HG02623 (cell line): ENCODE results near the gene ZNF727.
"Not testable (repeated sequence)": the region's sequence is repeated elsewhere in the genome, so short reads cannot be mapped to it uniquely, and the experiment has no call there.

ENCODE experiments used
- ATAC-seq: cut with Tn5 transposase; IDR thresholded peaks from one replicate; pipeline ENCODE4 v1.9.1; 2021; ENCODE audit warnings: moderate library complexity; ENCODE audit not compliant: unreplicated experiment

Gene ZNF727

DNA sequence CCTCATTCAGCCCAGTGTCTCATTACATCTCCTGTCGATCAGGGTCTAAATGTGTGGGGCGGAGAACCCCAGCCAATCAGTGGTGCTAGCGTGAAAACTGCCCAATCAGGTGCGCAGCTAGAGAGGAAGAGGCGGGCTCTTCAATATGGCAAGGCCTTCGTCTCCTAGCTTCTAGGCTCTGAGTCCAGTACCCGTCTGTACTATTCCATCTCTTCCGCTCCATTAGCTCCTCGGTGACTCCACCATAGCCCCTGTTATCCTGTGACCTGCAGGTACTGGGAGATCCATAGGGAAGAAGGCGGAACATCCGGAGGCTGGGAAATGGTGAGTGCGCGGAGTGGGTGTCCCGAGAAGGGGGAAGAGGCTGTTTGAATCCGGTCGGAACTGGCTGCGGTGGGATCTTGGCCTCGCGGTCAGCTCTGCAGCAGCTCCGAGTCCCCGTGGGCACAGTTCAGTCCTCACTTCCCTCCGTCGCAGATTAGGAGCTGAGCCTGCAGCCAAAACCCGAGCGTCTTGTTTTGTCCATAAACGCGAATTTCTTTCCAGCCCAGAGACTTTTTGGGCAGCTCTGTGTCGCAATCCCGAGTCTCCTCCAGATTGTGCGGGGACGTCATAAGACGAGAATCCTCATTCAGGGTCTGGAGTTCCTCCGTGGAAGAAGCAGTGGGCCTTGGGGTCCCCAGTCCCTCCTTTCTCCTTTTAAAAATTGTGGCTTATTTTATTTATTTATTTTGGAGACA lies at the start of gene ZNF727:
Gene ZNF727, plus strand, starts transcription at position 134 of the 740 bp plus-strand sequence. Its CDS starts 188 bp downstream, at position 322.
- ATAC-seq: no peak

DNA sequence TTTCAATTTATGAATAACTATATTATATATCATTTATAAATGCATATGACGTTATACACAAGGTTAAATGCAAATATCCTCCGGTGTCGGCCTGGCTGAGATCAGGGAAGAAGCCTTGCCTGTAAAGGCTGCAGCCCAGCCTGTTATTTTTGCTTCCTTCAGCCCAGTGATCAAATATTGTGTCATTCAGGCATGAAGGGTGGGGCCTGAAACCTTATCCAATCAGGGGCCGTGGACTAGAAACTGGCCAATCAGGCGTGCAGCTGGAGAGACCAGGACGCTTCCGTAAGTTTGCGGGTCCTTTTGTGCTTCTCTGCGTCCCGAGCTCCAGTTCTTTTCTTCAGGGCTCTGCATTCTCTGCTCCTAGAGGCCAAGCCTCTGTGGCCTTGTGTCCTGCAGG lies 46.7 kb upstream of the ZNF727 start, which contains the start of gene ZNF722:
Gene ZNF722, plus strand, starts transcription at position 301 of the 400 bp plus-strand sequence. CDS start 113 bp downstream, outside the sequence.
- no peak for ATAC-seq

DNA sequence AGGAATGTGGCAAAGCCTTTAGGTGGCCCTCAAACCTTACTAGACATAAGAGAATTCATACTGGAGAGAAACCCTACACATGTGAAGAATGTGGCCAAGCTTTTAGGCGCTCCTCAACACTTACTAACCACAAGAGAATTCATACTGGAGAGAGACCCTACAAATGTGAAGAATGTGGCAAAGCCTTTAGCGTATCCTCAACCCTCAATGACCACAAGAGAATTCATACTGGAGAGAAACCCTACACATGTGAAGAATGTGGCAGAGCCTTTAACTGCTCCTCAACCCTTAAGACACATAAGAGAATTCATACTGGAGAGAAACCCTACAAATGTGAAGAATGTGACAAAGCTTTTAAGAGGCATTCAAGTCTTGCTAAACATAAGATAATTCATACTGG lies 29.7 kb upstream of the ZNF727 start:
- ATAC-seq: not testable (repeated sequence)

DNA sequence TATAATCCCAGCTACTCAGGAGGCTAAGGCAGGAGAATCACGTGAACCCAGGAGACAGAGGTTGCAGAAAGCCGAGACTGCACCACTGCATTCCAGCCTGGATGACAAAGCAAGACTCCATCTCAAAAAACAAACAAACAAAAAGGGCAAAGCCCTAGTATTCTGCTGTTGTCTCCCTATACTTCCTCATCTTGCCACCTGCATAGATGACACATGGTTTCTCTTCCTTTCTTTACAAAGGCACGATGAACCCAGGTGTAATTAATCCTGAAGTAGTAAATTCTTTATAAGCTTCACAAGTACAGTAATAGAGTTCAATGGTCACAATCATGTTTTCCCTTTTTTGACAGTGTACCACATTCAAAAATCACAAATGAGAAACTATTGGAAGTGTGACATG lies 9.8 kb upstream of the ZNF727 start:
- no peak for ATAC-seq

DNA sequence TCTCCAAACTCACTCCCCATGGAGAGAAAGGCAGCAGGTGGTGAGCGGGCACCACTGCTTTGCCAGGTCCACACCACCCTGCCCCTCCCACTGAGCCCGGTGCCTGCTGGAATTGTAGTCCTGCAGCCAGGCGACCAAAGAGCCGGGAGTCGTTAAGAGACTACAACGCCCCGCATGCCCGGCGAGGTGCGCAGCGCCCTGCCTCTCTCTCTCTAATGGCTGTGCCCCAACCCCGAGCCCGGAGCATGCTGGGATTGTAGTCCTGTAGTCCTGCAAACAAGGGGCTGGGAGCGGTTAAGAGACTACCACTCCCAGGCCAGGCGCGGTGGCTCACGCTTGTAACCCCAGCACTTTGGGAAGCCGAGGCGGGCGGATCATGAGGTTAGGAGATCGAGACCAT lies 8.1 kb upstream of the ZNF727 start:
- no peak for ATAC-seq

DNA sequence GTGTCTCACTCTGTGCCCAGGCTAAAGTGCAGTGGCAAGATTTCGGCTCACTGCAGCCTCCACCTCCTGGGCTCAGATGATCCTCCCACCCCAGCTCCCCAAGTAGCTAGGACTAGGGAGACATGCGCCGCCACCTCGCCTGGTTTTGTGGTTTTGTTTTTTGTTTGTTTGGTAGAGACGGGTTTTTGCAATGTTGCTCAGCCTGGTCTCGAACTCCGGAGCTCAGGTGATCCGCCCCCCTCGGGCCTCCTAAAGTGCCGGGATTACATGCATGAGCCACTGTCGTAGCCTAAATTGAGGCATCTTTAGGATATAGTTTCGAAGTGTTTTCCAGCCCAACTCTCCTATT lies 781 bp downstream of the ZNF727 start:
- ATAC-seq: no peak

DNA sequence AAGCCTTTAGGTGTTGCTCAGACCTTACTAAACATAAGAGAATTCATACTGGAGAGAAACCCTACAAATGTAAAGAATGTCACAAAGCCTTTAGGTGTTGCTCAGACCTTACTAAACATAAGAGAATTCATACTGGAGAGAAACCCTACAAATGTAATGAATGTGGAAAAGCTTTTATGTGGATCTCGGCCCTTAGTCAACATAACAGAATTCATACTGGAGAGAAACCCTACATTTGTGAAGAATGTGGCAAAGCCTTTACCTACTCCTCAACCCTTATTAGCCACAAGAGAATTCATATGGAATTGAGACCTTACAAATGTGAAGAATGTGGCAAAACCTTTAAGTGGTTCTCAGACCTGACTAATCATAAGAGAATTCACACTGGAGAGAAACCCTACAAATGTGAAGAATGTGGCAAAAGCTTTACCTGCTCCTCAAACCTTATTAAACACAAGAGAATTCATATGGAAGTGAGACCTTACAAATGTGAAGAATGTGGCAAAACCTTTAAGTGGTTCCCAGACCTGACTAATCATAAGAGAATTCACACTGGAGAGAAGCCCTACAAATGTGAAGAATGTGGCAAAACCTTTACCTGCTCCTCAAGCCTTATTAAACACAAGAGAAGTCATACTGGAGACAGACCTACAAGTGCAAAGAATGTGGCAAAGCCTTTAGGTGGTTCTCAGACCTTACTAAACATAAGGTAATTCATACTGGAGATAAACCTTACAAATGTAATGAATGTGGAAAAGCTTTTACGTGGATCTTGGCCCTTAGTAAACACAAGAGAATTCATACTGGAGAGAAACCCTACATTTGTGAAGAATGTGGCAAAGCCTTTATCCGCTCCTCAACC lies 32.8 kb downstream of the ZNF727 start:
- ATAC-seq: not testable (repeated sequence)

DNA sequence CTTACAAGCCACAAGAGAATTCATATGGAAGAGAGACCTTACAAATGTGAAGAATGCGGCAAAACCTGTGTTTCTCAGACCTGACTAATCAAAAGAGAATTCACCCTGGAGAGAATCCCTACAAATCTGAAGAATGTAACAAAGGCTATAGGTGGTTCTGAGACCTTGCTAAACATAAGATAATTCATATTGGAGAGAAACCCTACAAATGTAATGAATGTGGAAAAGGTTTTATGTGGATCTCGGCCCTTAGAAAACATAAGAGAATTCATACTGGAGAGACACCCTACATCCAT lies 33.4 kb downstream of the ZNF727 start:
- ATAC-seq: no peak

DNA sequence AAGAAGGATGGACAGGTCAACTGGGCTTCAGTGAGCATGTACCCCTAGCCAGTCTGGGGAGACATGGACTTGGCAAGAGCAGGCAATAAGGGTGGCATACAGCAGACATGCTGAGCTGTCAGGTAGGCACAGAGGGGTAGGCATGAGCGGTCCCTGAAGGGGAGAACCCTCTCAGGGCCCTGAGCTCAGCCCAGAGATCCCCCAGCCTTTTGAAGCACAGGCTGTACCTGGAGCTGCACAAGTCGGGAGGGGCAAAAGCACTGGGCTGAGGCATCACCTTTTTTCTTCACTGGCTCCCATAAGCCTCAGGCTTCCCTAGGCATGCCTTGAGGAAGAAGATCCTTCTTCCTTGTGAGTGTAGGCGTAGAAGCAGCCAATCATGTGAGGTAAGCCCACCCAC lies 42.3 kb downstream of the ZNF727 start:
- no peak for ATAC-seq

DNA sequence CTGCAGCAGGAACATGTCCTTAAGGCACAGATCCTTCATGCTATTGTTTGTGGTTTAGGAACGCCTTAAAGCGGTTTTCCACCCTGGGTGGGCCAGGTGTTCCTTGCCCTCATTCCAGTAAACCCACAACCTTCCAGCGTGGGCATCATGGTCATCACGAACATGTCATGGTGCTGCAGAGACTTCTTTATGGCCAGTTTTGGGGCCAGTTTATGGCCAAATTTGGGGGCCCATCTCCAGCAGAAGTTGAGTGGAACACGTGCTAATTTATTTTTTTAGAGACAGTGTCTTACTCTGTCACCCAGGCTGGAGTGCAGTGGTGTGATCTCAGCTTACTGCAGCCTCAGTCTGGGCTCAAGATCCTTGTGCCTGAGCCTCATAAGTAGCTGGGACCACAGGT lies 43.6 kb downstream of the ZNF727 start:
- not testable (repeated sequence) for ATAC-seq
